GM10847 (cell line): ENCODE results near the gene DENND1A.

Experiments used
- POLR2A ChIP-seq: IDR thresholded peaks from 2 replicates; pipeline ENCODE4 v1.6.1; 2011; ENCODE audit not compliant: insufficient read length; ENCODE audit errors: extremely low read depth

Gene DENND1A

DNA sequence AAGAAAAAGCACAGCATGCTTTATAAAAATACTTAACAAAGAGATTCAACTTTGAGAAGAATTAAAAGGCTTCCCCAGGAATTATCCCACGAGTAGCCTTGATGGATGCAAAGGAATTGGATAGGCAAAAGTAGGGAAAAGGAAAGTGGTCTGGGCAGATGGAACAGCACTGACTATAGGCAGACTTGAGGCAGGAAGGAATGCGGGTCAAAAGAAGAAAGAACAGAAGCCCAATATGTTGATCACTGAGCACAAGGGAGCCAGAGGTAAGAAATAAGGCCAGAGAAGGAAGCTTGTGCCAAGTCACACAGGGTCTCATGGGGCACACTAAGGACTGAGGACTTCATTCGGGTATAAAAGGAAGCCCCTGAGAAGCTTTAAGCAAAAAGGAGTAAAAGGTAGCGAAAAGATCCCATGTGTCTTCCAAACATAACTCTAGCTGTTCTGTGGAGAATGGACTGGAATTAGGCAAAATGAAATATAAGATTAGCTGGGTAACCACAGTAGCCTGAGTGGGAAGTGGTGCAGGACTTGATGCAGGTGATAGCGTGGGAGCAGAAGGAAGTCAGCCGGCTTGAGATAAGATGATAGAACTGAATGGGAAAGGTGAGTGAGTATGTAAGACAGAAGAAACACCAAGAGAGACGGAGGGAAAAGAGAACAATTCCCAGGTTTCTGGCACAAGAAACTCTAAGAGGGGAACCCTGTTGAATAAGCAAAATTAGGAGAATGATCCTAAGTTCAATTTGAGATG is 106.6 kb downstream of the DENND1A start:
- no peak for TF ChIP-seq POLR2A

DNA sequence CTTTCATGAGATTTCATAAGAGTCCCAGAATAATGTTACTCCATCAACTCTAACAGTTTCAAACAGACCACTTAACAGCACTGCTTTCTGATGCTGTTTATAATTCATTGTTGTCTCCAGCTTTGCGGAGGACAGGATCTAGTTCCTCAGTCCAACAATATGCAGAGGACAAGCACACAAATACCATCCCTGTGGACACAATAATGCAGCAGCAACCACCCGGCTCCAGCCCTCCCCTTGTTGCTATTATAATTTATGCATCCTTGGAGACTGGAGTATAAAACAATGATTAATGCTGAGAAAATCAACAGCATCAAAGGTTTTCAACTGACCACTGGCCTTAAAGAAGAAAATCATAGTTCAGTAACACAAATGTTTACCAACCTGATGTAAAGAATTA is 108.3 kb downstream of the DENND1A start:
- TF ChIP-seq POLR2A, result no peak

DNA sequence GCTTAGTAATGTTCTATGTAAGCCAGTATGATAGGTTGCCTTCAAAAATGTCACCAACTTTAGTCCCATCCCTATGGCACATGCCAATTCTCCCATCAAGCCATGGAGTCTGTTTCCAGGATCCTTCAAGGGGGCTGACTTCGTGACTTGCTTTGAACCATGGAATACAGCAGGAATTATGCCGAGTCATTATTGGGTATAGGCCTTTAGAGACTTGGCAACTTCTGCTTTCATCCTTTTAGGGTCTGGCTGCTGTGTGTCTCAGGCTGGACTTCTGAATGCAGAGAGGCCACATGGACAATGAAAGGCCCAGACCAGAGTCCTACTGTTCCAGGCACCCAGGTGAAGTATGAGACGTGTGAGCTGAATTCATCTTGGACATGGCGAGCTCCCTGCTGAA is 109.8 kb downstream of the DENND1A start:
- no peak for TF ChIP-seq POLR2A

DNA sequence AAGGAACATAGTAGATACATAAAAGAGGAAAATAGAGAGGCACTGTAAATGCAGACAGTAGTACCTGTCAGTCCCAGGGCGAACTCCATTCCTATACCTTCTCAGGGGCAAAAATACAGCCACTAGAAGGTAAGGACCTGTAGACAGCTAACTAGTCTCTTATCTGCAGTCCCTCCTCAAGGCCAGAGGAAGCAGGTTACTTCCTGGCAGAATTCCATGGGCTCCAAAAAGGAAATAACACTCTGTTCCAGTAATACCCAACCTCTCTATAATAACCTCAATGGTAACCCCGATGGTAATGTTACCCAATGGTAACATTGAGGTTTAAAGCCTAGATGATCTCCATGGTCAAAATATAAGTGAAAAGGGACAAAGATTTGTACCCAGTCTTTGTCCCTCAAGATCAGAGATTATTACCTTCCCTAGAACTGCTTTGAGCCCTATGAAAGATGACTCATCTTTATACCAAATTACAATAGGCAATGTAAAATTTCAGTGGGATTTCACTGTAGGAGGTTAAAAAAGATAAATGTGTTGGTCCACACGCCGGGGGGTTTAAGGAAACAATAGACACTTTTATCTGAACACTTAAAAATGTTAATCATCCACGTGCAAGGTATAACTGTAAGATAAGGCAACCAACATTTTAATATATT is 113.0 kb downstream of the DENND1A start:
- no peak for TF ChIP-seq POLR2A

DNA sequence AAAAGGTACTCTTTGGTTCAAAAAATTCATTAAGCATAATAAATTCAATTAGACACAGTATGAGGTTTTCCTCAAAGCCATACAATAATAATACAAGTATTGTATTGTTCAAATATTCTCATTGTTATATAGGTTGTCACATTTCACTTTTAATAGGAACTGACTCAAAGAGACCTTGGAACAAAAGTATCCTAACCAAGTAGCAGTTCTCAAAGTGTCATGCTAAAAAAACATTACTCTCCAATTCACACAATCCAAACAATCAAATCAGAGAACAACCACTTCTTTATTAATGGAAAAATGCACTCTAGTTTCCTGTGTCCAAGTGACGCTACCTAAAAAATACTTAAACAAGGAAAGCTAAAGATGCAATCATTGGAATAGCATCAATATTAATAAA is 115.4 kb downstream of the DENND1A start:
- no peak for TF ChIP-seq POLR2A

DNA sequence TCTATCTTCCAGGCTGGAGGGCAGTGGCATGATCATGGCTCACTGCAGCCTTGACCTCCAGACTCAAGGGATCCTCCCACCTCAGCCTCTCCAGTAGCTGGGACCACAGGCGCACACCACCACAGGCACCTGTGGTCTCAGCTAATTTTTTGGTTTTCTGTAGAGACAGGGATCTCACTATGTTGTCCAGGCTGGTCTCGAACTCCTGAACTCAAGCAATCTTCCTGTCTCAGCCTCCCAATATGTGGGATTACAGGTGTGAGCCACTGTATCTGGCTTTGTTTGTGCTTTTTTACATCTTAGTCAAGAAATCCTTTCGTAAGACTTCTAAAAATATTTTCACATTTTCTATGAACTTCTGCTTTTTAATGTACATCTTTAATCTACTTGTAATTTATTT is 116.9 kb downstream of the DENND1A start:
- TF ChIP-seq POLR2A, result no peak

DNA sequence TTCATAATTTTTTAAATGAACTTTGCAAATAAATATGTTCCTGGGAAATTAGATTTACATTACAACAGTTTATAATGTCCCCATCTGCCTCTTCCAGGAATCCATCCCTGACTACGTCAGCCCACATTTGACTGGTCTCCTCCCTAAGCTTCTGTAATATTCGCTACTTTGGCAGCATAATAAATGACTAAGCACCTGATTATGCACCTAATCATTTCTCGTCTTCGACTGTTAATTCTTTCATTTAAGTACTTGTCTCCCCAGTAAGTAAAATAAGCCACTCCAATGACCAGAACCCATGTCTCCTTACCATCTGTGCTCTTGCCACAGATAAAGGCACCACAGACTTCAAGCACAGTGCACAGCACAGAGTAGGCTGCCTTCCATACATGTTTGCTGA is 122.7 kb downstream of the DENND1A start:
- no peak for TF ChIP-seq POLR2A

DNA sequence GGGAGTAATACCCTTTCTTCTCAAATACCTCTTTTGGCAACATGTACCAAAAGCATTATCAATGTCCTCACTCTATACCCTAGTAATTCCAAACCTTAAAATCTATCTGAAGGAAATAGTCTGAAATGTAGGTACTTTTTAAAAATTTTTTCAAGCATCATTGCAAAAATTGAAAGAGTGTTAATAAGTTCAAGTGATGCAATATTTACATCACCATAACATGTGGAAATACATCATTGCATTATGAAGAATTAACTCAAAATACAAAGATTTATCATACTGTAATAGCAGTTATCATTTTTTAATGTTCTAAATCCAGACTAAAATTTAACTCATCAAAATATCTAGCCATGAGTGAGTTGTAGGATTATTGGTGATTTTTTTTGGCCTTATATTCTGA is 123.1 kb downstream of the DENND1A start:
- TF ChIP-seq POLR2A, result no peak

DNA sequence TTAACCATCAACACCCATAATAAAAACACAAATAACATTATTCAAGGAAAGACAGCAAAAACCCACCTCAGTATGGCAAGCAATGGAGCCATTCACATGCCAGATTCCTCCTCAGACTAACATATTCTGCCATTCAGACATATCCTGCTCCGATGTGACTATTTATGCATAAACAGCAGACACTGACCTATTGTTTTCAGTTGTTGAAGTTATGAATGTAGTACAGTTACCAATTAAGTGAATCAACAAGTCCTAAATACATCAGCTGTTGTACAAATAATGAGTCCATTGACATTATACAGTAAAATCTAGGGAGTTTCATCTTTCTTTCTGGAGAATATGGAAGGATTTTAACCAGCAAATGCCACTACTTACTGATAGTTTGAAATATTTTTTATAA is 131.7 kb downstream of the DENND1A start:
- no peak for TF ChIP-seq POLR2A

DNA sequence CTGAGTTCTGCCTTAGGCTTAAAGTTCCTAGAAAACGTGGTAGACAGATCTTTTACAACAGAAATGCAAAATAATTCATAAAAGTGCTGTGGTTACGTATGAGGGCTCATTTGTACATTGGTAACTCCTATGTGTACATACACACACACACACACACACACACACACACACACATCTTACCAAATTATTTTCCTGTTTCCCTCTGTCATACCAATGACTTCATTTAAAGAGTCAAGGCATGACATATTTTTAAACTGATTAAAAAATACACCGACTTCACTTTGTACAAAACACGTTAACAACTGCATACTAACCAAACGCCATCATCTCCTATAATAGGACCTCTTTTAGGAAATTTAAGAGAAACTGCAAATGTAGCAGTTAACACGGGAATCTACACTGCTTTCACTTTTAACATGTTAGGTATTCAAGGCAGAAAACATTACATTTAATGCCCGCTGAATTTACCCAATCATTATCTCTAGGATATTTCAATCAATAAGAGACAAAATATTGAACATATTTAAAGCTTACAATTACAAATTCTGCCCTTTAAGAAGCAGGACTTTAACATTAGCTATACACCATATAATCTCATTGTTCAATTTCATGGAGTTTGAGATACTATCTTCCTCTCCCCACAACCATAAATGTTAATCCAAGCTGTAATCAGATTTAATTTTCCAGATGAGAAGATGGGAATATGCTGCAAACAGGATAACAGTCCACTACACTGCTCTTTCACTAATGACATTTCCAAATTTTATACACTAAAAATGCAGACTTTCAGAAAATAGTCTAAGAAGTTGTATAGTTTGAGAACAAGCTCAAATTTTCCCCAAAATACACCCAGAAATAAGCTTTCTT is 133.1 kb downstream of the DENND1A start:
- TF ChIP-seq POLR2A, result no peak

DNA sequence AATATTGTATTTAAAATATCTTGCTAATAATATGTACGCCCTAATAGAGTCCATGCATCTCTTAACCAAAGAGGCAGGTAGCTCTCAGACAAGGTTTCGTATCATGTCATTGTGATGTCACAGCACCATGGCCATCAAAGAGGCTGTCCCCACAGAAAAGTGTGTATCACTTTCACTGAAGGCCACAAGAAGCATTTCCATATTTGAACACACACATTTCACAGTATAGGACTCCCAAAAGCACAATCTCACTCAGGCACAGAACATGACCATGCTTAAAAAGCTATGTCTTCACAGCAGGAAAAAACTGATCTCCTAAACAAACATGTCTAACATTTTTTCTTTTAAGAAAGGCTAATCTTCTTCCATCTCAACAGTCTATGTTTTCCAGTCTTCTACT is 133.8 kb downstream of the DENND1A start:
- TF ChIP-seq POLR2A, result no peak

DNA sequence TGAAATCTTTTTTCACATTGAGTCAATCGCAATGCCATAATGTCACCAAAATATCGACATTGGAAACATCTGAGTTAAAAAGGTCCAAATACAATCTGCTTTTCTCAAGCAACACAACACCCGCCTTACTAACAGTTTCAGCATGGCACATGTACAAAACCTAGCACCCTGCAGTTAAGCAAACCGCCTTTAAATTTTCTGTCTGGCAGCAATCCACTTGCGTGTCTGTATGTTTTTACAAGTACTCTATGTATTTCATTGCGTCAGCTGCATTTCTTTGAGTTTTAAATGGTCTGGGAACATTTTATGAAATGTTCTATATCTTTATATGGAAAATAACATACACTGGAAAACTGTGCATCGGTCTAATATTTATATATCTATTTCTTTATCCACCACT is 134.6 kb downstream of the DENND1A start:
- no peak for TF ChIP-seq POLR2A

DNA sequence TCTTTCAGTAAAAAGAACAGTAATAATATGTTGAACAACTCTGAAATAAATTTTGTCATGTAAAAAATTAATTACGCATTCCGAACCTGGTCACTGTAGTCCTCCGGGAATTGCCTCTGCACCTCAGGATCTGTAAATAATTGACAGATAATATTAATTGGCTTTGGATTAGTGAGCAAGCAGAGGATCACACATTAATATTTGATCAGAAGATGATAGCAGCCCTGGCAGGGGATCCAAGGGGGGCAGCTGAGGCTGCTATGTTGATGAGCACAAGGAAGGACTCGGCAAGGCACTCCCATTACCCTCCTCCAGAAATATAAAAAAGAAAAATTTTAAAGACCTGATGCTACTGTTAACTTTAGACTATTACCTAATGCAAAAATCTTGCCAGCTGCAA is 137.4 kb downstream of the DENND1A start:
- no peak for TF ChIP-seq POLR2A

DNA sequence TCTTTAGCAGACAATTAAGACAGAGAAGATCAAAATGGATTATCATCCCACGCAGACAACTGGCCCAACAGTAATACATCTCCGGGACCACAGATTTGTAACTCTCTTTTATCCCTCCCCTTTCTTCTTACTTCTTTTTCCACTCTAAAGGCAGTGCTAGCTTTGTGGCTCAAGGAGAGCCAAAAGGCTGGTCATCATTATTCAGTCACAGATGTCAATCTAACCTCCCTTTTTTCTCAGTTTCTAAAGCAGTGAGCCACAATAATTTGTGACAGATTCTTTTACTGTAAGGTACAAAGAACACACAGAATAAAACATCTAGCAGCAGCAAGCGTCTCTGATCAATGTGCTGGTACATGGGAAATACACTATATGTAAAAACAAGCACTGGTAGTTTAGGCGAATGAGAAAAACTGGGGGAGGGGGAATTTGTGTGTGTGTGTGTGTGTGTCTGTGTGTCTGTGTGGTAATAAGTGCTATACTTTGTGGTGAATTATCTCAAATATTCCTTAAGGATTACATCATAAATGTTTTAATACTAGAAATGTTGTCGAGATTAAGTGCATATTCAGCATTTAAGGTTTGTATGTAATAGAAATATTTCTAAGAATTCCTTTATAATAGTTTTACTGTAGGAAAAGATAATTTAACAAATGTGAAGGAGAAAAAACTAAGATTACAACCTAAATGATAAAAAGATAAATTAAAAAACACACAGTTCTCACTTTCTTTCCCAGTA is 140.2 kb downstream of the DENND1A start:
- no peak for TF ChIP-seq POLR2A

DNA sequence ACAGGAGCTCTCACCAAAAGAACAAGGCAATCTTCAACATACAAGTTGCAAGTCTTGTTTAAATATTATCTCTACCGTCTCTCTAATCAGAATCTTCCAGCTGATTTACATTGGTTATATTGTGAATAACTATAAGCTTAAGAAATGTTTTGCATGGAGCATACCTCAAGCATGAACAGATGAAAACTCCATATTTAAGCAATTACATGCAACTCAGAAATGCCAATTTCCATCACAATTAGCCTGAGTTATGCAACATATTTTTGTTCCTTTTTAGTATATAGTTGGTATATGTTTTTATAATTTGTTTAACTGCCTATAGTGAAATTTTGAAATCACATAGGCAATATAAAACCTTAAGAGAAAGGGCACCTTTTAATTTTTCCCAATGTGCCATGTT is 142.5 kb downstream of the DENND1A start:
- TF ChIP-seq POLR2A, result no peak
